ENCODE results near the gene PITPNB. TPM values are rescaled to one million over a fixed set of nuclear protein-coding genes. Genes with fewer than 3 reads are reported as not detected.

Gene PITPNB
- total RNA-seq = 24.9 and 28.4 TPM in 2 replicates

GRCh38 chr22:27919222-27919941 lies at the start of gene PITPNB:
Gene PITPNB (minus strand): TSS chr22:27919256. CDS start chr22:27919191, 65 bp downstream.

Small RNA genes lying within 50 kb of the gene (small RNA-seq; reads per million reads assigned to genes)
- not detected for gene MIR3199-1
- gene RF02198 = not detected

Other genes starting within 250 kb of the PITPNB start
- gene MN1, start 117.5 kb downstream of the PITPNB start, total RNA-seq = 6.2 and 12.5 TPM in 2 replicates